HepG2 (cell line): ENCODE measurements around the gene NPHP1. TPM values are rescaled to one million over a fixed set of nuclear protein-coding genes. Genes with fewer than 3 reads are reported as not detected.

Source experiments
- ERF ChIP-seq: IDR thresholded peaks from 2 replicates; pipeline ENCODE4 v1.6.1; 2018; ENCODE audit warnings: missing biosample characterization, missing genetic modification reagents
- HNF4G ChIP-seq, 2 experiments: sonication (generic) in 1 of 2; formaldehyde crosslinking in 1 of 2; IDR thresholded peaks; 2 replicates each; pipeline versions ENCODE4 v1.4.0 to v1.6.1; 2011 to 2020; ENCODE audit warnings: borderline replicate concordance in 2 of 2, low read depth in 2 of 2, mild to moderate bottlenecking in 2 of 2, low read length in 1 of 2, missing genetic modification reagents in 1 of 2, moderate library complexity in 1 of 2
- RFXANK ChIP-seq: IDR thresholded peaks from 2 replicates; pipeline ENCODE4 v1.6.1; 2016
- SOX5 ChIP-seq: IDR thresholded peaks from 2 replicates; pipeline ENCODE4 v1.6.1; 2016; ENCODE audit warnings: borderline replicate concordance
- SYNCRIP ChIP-seq: fragments of 200-400 bp; formaldehyde crosslinking; IDR thresholded peaks from 2 replicates; pipeline ENCODE4 v1.6.1; 2018; ENCODE audit warnings: mild to moderate bottlenecking, low read depth, low read length; ENCODE audit not compliant: insufficient read depth
- TBX2 ChIP-seq: sonication (generic); formaldehyde crosslinking; IDR thresholded peaks from 2 replicates; pipeline ENCODE4 v1.5.0; 2020; ENCODE audit warnings: missing genetic modification reagents, mild to moderate bottlenecking, borderline replicate concordance
- THRA ChIP-seq: sonication (generic); formaldehyde crosslinking; IDR thresholded peaks from 2 replicates; pipeline ENCODE4 v1.4.0; 2020; ENCODE audit warnings: missing genetic modification reagents, borderline replicate concordance
- TIGD3 ChIP-seq: sonication (generic); formaldehyde crosslinking; IDR thresholded peaks from 2 replicates; pipeline ENCODE4 v1.5.1; 2020; ENCODE audit warnings: mild to moderate bottlenecking, missing genetic modification reagents, borderline replicate concordance
- ZNF17 ChIP-seq: sonication (generic); formaldehyde crosslinking; IDR thresholded peaks from 2 replicates; pipeline ENCODE4 v1.5.0; 2020; ENCODE audit warnings: mild to moderate bottlenecking, missing genetic modification reagents
- ZNF224 ChIP-seq: sonication (generic); formaldehyde crosslinking; IDR thresholded peaks from 2 replicates; pipeline ENCODE4 v1.5.0; 2020; ENCODE audit warnings: mild to moderate bottlenecking, missing genetic modification reagents
- ZNF280B ChIP-seq: sonication (generic); formaldehyde crosslinking; IDR thresholded peaks from 2 replicates; pipeline ENCODE4 v1.5.0; 2020; ENCODE audit warnings: missing genetic modification reagents, mild to moderate bottlenecking, borderline replicate concordance
- ZNF292 ChIP-seq: sonication (generic); formaldehyde crosslinking; IDR thresholded peaks from 2 replicates; pipeline ENCODE4 v1.8.1; 2022; ENCODE audit warnings: mild to moderate bottlenecking, low read depth, missing genetic modification reagents, borderline replicate concordance
- ZNF350 ChIP-seq: sonication (generic); formaldehyde crosslinking; IDR thresholded peaks from 2 replicates; pipeline ENCODE4 v1.4.0; 2020; ENCODE audit warnings: mild to moderate bottlenecking, low read depth, missing genetic modification reagents, borderline replicate concordance
- ZNF619 ChIP-seq: sonication (generic); formaldehyde crosslinking; IDR thresholded peaks from 2 replicates; pipeline ENCODE4 v1.4.0; 2020; ENCODE audit warnings: mild to moderate bottlenecking, missing genetic modification reagents
- ZNF629 ChIP-seq: sonication (generic); formaldehyde crosslinking; conservative IDR thresholded peaks from 2 replicates; pipeline ENCODE4 v1.5.0; 2020; ENCODE audit warnings: missing genetic modification reagents
- ZNF687 ChIP-seq: sonication (generic); formaldehyde crosslinking; IDR thresholded peaks from 2 replicates; pipeline ENCODE4 v1.5.1; 2020; ENCODE audit warnings: mild to moderate bottlenecking, missing genetic modification reagents, moderate library complexity
- polyA plus RNA-seq, 8 experiments: library from polyadenylated mRNA; depleted of rRNA in 3 of 8; stranded (reverse) in 7 of 8; unstranded in 1 of 8; fragments of >200 nt; fragmentation: Illumina TruSeq in 4 of 8; extraction: Trizol in 4 of 8; gene quantifications; 2 replicates each; pipeline versions ENCODE4 v1.2.1 to v1.2.3, GENCODE V29; 2011 to 2016; ENCODE audit warnings: low read depth in 4 of 8, missing spikeins in 1 of 8, mixed read lengths in 1 of 8; ENCODE audit not compliant: insufficient read depth in 1 of 8
- total RNA-seq, 5 experiments: library from RNA; depleted of rRNA; stranded (reverse); fragments of >200 nt; fragmentation: Illumina TruSeq; extraction: Trizol; gene quantifications; 2 replicates each; pipeline ENCODE4 v1.2.3, GENCODE V29; 2016; ENCODE audit warnings: low read depth in 1 of 5

The NPHP1 gene
- total and polyA plus RNA-seq, 2 of the 13 experiments (the other 11 are each of a cell fraction or from before 2014, with no cell fraction given), result 2.7 to 4.8 TPM

GRCh38 chr2:110211938-110212858 is 7.4 kb upstream of the NPHP1 start, which contains the start of gene MTLN (continued):
- peak; percentile 91 for TF ChIP-seq ZNF350
- TF ChIP-seq ZNF687 (CRISPR knock-in tag), result peak; percentile 98
- no peak for TF ChIP-seq SOX5 (CRISPR knock-in tag)
- peak; percentile 88 for TF ChIP-seq ZNF280B (CRISPR knock-in tag)
- TF ChIP-seq TBX2, result peak; percentile 75
- TF ChIP-seq ZNF17 (CRISPR knock-in tag), result no peak
- peak; percentile 66; the same call in 1 of the 2 replicates for TF ChIP-seq THRA (CRISPR knock-in tag)
- TF ChIP-seq ZNF629 (CRISPR knock-in tag), result peak; percentile 21; the same call in 1 of the 2 replicates
- no peak for TF ChIP-seq ZNF224 (CRISPR knock-in tag)
- no peak for TF ChIP-seq RFXANK (CRISPR knock-in tag)
- peak; percentile 81 for TF ChIP-seq ZNF292 (CRISPR knock-in tag)
- no peak for TF ChIP-seq SYNCRIP
- peak; percentile 81 for TF ChIP-seq ZNF619
- no peak for TF ChIP-seq TIGD3
- TF ChIP-seq HNF4G (IDR thresholded peaks at IDR 0.05; ENCODE audit: borderline replicate concordance, low read depth, low read length), result no peak
- TF ChIP-seq HNF4G (CRISPR knock-in tag; IDR thresholded peaks at IDR 0.05; ENCODE audit: borderline replicate concordance, low read depth), result peak; percentile 64; the same call in 1 of the 2 replicates
- peak; percentile 49; the same call in 1 of the 2 replicates for TF ChIP-seq ERF (CRISPR knock-in tag)
